Stimulated activated CD4-positive, alpha-beta T cell treated with anti-CD3 and anti-CD28 coated beads, Interleukin-4, amount 100 ng/mL, for 48 hours (primary cell): ENCODE measurements around the gene STAG3.
"Not testable (repeated sequence)": the region's sequence is repeated elsewhere in the genome, so short reads cannot be mapped to it uniquely, and the experiment has no call there.

ENCODE experiments used
- DNase-seq, 2 donors: peaks; one replicate each; pipeline ENCODE4 v3.0.0-alpha.2; 2020; ENCODE audit warnings: low read depth in 2 of 2

Gene STAG3

GRCh38 chr7:100174582-100174981 is 3.1 kb upstream of the STAG3 start:
- no peak for DNase-seq

GRCh38 chr7:100175296-100175935 is 2.3 kb upstream of the STAG3 start:
- DNase-seq: no peak

GRCh38 chr7:100176096-100177044 is 1.3 kb upstream of the STAG3 start:
- no peak for DNase-seq

- not testable (repeated sequence) for DNase-seq
These were observed 2.4 kb downstream of the STAG3 start for GRCh38 chr7:100180084-100180483.

DNA sequence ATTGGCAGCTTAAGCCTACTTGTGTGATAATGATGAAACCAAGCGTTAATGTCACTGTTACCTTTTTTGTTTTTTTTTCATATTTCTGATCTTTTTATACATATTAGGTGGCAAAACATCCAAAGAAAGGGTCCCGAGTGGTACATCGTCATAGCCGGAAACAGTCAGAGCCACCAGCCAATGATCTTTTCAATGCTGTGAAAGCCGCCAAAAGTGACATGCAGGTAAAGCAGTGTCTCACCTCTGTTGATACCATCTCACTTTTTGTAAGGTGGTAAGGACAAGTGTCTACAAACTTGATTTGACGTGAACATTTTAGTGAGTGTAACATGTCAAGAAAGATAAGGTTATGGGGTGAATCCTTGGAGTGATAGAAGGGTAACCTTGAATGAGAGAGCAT is 4.9 kb downstream of the STAG3 start:
- not testable (repeated sequence) for DNase-seq

- not testable (repeated sequence) for DNase-seq
These were observed 5.4 kb downstream of the STAG3 start for GRCh38 chr7:100183090-100183489.

GRCh38 chr7:100185726-100186125 is 8.0 kb downstream of the STAG3 start:
- no peak for DNase-seq

GRCh38 chr7:100189061-100189460 is 11.3 kb downstream of the STAG3 start:
- DNase-seq: no peak

DNA sequence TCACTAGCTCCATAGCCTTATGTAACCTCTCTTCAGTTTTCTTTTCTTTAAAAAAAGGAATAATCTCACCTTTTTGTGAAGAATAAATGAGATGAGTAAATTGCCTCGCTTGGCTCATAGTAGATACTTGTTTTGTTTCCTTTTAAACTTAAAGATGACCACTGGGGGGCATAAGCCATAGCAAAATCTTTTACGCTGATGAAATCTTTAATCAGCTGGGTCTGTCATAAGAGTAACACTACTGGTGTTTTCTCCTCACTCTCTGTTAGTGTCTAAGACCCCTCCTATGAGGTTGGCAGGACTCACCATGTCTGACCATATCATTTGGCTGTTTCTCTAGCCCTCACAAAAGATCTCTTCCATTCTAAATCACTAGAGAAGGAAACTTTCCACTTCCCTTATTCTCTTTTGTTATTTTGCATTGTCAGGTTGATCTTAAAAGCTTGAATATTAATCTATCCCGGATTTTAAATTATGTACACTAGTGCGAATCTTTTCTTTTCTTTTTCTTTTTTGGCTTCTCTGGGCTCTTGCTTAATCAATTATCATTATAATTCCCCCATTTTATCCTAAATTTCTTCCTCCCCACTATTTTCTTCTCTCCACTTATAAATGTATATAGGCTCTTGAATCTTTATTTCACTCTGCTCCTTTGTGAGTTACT is 12.5 kb downstream of the STAG3 start:
- no peak for DNase-seq

DNA sequence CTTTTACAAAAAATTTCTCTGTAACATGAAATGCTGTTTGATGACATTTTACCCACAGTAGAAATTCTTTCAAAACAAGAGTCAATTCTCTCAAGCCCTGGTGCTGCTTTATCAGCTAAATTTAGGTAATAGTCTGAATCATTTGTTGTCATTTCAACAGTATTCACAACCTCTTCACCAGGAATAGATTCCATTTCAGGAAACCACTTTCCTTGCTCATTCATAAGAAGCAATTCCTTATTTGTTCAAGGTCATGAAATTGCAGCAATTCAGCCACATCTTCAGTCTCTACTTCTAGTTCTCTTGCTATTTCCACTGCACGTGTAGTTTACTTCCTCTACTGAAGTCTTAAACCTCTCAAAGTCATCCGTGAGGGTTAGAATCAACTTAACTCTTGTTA is 14.1 kb downstream of the STAG3 start:
- DNase-seq: no peak

- DNase-seq: not testable (repeated sequence)
These were observed 14.7 kb downstream of the STAG3 start for GRCh38 chr7:100192281-100192862.

GRCh38 chr7:100192969-100193368 is 15.3 kb downstream of the STAG3 start:
- no peak for DNase-seq

DNA sequence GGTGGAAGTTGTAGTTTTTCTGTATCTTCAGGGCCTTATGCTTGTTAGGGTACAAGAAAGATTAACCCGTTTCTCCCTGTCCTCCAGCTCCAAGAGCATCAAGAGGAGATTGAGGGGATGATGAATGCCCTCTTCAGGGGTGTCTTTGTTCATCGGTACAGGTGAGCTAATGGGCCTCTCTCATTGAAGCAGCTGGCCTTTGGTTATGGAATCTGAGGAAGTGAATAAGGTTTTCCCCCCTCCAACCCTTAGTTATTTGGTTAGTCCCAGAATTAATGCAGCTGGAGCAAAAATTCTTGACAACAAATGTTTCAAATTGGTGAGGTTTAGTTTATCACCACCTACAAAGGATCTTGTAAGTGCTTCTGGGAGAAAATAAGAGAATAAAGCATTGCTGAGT is 17.5 kb downstream of the STAG3 start:
- no peak for DNase-seq

DNA sequence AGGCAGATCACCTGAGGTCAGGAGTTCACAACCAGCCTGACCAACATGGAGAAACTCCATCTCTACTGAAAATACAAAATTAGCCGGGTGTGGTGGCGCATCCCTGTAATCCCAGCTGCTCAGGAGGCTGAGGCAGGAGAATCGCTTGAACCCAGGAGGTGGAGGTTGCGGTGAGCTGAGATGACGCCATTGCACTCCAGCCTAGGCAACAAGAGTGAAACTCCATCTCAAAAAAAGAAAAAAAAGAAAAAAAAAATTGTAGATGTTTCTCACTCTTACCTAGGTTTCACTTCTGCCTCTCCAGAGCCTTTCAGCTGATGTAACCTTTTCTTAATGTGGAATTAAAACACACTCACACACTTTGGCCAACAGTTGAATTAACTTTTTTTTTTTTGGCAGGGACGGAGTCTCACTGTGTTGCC is 18.2 kb downstream of the STAG3 start:
- DNase-seq: not testable (repeated sequence)

GRCh38 chr7:100198266-100198665 is 20.5 kb downstream of the STAG3 start:
- no peak for DNase-seq

GRCh38 chr7:100200693-100201092 is 23.0 kb downstream of the STAG3 start:
- DNase-seq: no peak

- DNase-seq: no peak
These were observed 26.7 kb downstream of the STAG3 start for GRCh38 chr7:100204454-100204853.

- peak in 1 of 2 donors; percentile 40 for DNase-seq
These were observed 31.2 kb downstream of the STAG3 start for GRCh38 chr7:100208911-100209408.

GRCh38 chr7:100209493-100209892 is 31.8 kb downstream of the STAG3 start:
- no peak for DNase-seq

DNA sequence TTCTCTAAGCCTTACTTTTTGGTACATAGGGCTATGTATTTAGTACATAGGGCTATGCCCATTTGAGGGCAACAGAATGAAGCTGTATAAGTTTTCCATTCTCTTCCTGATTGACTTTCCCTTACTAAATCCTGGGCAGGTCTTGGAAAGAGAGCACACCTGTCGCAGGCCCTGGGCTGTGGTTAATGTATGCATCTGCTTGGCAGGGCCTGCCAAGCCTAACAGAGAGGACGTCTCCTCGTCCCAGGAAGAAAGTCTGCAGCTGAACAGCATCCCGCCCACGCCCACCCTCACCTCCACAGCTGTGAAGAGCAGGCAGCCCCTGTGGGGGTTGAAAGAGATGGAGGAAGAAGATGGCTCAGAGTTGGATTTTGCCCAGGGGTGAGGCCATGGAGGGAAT is 33.1 kb downstream of the STAG3 start:
- no peak for DNase-seq

GRCh38 chr7:100211342-100211780 is 33.6 kb downstream of the STAG3 start:
- peak in 1 of 2 donors; percentile 18 for DNase-seq
